K562 (cell line): ENCODE results near the gene SOX15. TPM values are rescaled to one million over a fixed set of nuclear protein-coding genes. Genes with fewer than 3 reads are reported as not detected.

Experiments
- CREM ChIP-seq: IDR thresholded peaks from 2 replicates; pipeline ENCODE4 v1.6.1; 2014; ENCODE audit warnings: antibody characterized with exemption, low read depth
- FOS ChIP-seq: IDR thresholded peaks from 3 replicates; pipeline ENCODE4 v1.6.1; 2011; ENCODE audit not compliant: insufficient read length; ENCODE audit errors: extremely low read depth
- ILK ChIP-seq: fragments of 450-650 bp; IDR thresholded peaks from 2 replicates; pipeline ENCODE4 v1.6.1; 2016; ENCODE audit warnings: missing genetic modification characterization, low read depth, mild to moderate bottlenecking, missing compliant biosample characterization, moderate library complexity, borderline replicate concordance
- SMARCA5 ChIP-seq: fragments of 450-650 bp; IDR thresholded peaks from 2 replicates; pipeline ENCODE4 v1.6.1; 2016
- SRSF3 ChIP-seq: fragments of 200-400 bp; formaldehyde crosslinking; IDR thresholded peaks from 2 replicates; pipeline ENCODE4 v1.6.1; 2016; ENCODE audit warnings: mild to moderate bottlenecking, low read length, moderate library complexity; ENCODE audit not compliant: insufficient read depth
- ZFX ChIP-seq: sonication (generic); formaldehyde crosslinking; IDR thresholded peaks from 2 replicates; pipeline ENCODE4 v1.8.0; 2022; ENCODE audit warnings: mild to moderate bottlenecking, missing genetic modification reagents, moderate library complexity
- ZNF407 ChIP-seq: fragments of 450-650 bp; IDR thresholded peaks from 2 replicates; pipeline ENCODE4 v1.6.1; 2016; ENCODE audit warnings: low read depth
- ZNF785 ChIP-seq: fragments of 250-450 bp; sonication (Bioruptor Pico); IDR thresholded peaks from 2 replicates; pipeline ENCODE4 v1.4.0; 2020; ENCODE audit warnings: mild to moderate bottlenecking
- polyA plus RNA-seq, 8 experiments: library from polyadenylated mRNA; depleted of rRNA in 4 of 8; stranded (reverse) in 5 of 8; unstranded in 3 of 8; fragments of >200 nt; fragmentation: Nextera tagmentation in 2 of 8; fragmentation: Illumina TruSeq in 1 of 8; extraction: Ambion mirVana in 2 of 8; extraction: Trizol in 1 of 8; gene quantifications; 2 replicates each; pipeline versions ENCODE4 v1.2.1 to v1.2.3, GENCODE V29; 2011 to 2014; ENCODE audit warnings: inconsistent platforms in 1 of 8, missing spikeins in 1 of 8
- total RNA-seq, 7 experiments: library from RNA; depleted of rRNA in 6 of 7; stranded (reverse); fragments of >200 nt in 6 of 7; fragmentation: Illumina TruSeq in 2 of 7; extraction: Trizol in 2 of 7; gene quantifications; 2 replicates each; pipeline versions ENCODE4 v1.2.1 to v1.2.3, GENCODE V29; 2011 to 2021; ENCODE audit warnings: low replicate concordance in 1 of 7

Gene SOX15
- total and polyA plus RNA-seq, 9 of the 15 experiments (the other 6 are each of a cell fraction or from before 2014, with no cell fraction given) = 0.07 to 0.33 (median 0.19) TPM; not detected in 5

- no peak for TF ChIP-seq ZNF407
- no peak for TF ChIP-seq ILK (tag)
- no peak for TF ChIP-seq SMARCA5
- TF ChIP-seq CREM = peak; percentile 93
- TF ChIP-seq SRSF3 = no peak
- peak; percentile 60 for TF ChIP-seq ZFX (CRISPR knock-in tag)
- TF ChIP-seq FOS = peak; percentile 97
- TF ChIP-seq ZNF785 (CRISPR knock-in tag) = no peak
These were observed 17.1 kb downstream of the SOX15 start (continued) for GRCh38 chr17:7572588-7573323.
